Measurements from ENCODE around the gene SLC16A10.
"Not testable (repeated sequence)": the region's sequence is repeated elsewhere in the genome, so short reads cannot be mapped to it uniquely, and the experiment has no call there.

- not testable (repeated sequence) for TF ChIP-seq POLR2A (IDR thresholded peaks at IDR 0.05; ENCODE audit: low read depth, low read length); TAF1 (IDR thresholded peaks at IDR 0.05; ENCODE audit: borderline replicate concordance, low read depth, low read length)
Measured at GRCh38 chr6:111061985-111062384, 25.3 kb upstream of the SLC16A10 start.

Data from GM12892 (cell line).